HG02571 (cell line): Measurements from ENCODE around the gene ALAS1.

ENCODE experiments used
- ATAC-seq: cut with Tn5 transposase; IDR thresholded peaks from one replicate; pipeline ENCODE4 v1.9.1; 2021; ENCODE audit warnings: mild to moderate bottlenecking, moderate library complexity; ENCODE audit not compliant: unreplicated experiment

Gene ALAS1

DNA sequence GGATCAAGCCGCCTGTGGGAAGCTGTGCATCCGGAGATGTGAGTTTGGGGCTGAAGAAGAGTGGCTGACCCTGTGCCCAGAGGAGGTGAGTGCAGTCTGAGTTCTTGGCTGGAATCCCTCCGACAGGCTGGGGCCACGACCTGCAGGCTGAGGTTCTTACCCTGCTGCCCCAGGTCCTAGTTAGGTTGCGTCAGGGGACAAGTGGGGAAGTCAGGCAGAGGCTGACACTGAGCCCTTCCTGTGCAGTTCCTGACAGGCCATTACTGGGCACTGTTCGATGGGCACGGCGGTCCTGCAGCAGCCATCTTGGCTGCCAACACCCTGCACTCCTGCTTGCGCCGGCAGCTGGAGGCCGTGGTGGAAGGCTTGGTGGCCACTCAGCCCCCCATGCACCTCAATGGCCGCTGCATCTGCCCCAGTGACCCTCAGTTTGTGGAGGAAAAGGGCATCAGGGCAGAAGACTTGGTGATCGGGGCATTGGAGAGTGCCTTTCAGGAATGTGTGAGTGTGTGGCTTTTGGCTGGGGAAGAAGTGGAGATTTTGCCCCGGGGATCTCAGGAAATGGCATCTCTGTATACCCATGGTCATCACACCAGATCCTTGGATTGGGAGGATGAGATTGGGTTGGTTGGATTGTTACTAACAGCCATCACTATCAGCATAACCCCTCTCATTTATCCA is 48.9 kb downstream of the ALAS1 start:
- no peak for ATAC-seq

DNA sequence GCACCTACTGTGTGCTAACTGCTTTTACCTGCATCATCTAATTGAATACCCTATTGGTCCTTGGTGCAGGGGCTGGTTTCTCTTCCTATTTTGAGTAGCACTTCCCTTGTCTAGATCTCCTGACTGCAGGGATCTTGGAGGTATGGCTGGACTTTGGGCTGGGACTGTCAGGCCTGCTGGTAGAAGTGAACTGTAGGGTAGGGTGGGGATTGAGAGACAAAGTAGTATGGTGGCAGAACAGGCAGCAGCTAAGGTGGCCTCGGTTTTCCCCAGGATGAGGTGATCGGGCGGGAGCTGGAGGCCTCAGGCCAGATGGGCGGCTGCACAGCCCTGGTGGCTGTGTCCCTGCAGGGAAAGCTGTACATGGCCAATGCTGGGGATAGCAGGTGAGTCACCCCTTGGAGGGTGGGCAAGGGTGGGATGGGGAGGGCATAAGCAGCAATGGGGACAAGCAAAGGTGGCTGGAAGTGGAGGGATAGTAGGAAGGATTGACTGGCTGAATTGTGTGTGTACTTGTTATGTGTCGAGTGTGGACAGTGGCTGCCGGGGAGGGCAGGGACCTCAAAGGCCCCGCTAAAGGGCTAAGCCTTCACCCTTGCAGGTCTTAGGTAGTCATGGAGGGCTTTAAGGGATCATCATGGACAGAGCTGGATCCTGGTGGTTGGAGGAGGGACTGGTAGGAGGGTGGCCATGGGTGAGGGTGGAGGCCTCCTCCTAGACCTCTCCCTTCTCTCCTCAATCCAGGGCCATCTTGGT is 49.6 kb downstream of the ALAS1 start:
- ATAC-seq = no peak

DNA sequence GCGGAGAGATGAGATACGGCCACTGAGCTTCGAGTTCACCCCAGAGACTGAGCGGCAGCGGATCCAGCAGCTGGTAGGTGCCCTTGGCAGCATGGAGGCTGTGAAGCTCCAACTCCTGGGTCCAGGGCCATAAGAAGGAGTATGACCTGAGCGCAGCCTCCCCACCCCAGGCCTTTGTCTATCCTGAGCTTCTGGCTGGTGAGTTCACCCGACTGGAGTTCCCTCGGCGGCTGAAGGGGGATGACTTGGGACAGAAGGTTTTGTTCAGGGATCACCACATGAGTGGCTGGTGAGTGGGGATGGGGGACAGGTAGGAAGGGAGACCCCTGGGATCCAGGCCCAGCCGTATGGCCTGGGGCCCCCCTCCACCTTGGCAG is 50.2 kb downstream of the ALAS1 start:
- ATAC-seq = no peak

DNA sequence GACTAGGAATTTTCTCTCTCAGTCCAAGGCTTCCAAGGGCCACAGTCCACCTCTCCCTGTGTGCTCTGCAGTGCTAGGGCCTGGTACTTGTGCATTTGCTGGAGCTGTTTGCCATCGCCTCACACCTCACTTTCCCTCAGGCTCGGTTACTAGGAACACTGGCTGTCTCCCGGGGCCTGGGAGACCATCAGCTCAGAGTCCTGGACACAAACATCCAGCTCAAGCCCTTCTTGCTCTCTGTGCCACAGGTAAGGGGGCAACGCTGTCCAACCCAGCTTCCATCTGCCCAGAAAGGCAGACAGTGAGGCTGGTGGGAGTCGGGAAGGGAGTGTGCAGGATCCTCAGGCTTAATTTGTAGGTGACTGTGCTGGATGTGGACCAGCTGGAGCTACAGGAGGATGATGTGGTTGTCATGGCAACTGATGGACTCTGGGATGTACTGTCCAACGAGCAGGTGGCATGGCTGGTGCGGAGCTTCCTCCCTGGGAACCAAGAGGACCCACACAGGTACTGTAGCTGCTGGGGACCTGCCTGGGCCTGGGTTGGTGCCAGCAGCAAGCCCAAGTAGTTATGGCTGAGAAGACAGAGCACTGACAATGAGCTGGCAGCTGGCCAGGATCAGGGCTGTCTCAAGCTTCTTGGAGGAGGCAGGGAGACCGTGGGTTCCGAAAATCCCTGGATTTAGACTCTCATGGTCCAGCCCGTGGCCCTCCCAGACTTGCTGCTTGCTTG is 51.0 kb downstream of the ALAS1 start:
- no peak for ATAC-seq

DNA sequence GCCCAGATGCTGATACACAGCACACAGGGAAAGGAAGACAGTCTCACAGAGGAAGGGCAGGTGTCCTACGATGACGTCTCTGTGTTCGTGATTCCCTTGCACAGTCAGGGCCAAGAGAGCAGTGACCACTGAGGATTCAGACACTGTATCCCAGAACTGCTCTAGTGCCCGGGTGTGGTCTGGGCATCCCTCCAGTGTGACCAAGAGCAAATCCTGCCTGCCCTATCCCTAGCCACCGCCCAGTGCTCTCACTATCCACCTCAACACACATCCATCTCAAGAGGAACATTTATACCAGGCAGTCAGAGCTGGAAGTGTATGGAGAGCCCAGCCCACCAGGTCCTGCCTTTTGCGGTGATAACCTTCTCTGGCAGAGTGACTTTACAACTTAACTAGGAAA is 51.7 kb downstream of the ALAS1 start:
- ATAC-seq = no peak

DNA sequence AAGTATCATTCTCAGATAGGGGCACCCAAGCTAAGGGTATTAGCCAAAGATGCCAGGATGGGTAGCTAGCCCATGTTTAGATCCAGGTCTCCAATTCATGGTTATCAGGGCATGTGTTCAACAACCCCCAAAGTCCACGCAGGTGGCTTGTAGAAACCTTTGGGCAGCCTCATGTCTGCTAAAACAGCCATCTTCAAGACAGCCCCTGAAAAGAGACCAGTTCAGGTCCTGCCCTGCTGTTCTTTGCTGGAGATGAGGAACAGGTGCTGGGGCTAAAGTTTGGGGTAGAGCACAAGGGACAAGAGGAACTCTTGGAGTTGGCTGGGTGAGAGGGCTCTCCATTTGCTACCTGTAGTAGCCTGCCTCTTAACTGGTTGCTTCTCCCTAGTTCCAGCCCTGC is 52.2 kb downstream of the ALAS1 start:
- ATAC-seq = no peak

DNA sequence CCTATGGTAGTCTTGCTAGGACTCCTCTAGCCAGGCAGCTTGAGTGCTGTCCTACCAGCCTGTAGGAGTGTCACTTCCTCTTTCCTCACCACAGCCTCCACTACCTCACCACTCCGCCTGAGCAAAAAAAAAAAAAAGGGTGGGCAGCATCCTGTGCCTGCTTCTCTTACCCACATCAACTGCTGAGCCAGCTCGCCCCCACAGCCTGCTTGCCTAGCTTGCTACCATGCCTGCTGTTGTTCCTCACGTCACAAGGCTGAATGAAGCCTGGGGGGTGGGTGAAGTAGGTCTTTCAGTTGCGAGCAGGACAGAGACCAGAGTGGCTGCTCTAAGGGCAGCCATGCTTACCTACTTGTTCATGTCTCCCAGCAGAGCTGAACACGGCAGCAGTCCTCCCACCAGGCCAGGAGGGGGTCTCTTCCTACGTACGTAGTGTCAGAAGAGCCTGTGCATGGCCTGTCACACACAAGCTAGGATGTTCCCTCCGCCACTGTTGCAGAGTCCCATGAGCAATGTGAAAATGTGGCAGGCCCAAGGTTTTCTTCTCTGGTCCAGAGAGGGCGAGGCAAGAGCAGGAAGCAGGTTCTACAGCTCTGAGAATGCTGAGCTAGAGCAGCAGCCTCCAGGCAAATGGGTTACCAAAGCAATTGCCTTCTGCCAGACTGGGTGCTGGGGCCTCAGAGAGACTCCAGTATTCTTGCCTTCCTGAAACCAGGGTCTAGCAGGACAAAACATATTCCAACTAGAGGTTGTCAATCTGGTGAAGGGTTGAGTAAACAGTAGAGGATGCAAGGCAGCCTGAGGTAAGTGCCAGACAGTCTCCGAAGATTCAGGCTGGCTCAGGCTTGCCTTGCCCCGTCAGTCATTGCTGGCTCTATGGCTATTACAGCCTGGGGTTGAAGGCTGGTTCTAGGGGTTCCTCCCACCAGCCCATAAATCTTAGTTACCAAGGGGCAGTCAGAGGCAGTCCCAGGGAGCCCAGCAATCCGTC is 55.6 kb downstream of the ALAS1 start:
- peak; percentile 89 for ATAC-seq

DNA sequence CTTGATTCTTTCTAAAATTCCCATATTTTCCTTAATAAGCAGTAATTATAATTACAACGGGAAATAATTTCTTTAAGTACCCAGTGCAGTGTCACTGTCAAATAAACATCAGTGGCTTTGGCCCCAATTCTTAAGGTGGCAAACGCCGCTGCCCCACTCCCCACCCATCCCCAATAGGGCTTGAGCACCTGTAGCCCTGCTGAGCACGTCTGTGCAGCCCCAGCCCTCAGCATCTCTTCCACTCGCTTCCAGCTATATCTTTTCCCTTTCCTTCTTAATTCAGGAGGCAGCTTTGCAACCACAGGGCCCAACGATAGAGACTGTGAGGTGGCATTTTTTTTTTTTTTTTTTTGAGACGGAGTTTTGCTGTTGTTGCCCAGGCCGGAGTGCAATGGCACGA is 56.6 kb downstream of the ALAS1 start:
- ATAC-seq = no peak

DNA sequence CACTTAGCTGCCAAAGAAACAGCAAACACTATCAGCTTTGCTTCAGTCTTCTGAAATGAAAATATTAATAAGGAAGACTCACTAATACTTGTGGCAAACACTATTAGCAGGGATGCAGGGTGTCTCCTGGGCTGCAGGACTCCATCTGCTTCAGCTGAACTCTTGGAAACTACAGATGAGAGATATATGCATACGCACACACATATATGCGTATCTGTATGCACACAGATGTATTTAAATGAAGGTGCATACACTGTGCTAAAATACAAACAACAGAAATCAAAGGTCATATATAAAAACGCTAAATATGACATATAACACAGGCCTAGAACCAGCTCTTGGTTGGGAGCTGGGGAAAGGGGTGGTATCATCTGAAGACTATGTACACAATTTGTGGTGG is 58.2 kb downstream of the ALAS1 start:
- no peak for ATAC-seq

DNA sequence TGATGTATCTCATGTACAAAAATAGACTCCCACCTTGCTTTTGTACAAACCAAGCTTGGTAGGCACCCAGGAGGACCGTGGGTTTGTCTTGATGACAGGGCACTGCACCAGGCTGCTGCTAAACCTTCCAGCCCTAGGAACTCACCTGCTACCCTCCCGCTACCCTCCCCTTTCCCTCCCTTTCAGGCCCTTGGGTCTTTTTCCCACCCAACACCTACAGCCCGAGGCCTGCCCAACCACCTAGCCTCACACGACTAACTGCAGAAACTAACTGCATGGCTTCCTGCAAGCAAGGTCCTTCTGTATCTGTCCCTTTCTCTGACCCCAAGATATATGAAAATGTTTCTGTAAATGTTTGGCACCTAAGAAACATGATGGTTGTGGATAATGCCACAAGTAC is 58.7 kb downstream of the ALAS1 start:
- ATAC-seq = no peak

DNA sequence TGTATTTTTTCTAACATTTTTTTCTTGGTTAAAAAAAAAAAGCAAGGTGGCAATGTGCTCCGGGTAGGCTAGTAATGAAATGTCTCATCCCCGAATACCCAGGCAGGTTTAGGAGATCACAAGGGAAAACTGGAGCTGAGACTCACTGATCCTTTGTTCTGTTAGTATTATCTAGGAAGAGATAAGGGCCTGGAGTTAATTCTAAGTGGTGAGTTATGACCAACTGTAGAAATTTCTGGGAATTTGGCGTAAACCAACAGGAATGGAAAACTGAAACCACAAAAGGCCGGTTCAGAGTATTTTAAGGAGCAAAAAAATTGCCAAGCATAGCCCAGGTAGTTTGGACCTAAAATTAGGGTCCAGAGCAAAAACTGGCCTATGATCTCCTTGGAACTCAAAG is 60.0 kb downstream of the ALAS1 start:
- no peak for ATAC-seq

DNA sequence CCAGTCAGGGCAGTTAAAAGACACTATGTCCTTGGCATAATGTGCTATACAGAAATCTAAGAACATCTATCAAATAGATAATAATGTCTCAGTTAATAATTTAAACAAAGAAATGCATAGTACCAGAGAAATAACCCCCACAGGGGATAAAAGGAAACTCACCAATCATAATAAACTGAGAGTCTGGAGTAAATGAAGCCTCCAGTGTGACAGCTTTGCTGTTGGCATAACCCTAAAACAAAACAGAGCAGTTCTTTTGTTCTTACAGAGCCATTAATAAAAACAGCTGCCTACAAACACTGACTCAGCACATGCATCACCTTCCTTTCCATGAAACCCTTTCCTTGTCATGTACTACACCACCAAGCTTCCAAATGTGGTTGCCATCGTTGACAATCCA is 61.1 kb downstream of the ALAS1 start:
- ATAC-seq = no peak

DNA sequence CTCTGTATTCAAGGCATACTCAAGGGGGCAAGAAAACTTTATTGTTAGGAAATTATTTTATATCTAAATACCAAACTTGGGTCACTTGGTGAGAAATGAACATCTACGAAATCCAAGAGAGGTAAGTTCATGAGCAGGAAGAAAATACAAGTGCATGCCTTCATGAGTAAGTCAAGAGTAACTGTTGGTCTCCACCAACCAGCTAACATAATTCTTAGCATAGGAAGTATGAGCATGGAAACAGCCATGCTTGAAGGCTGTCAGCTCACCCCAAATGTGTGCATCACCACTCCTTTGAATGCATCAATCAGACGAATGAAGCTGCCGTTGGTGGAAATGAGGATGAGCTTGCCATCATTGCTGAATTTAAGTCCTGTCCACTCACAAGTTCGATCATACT is 61.5 kb downstream of the ALAS1 start:
- no peak for ATAC-seq

DNA sequence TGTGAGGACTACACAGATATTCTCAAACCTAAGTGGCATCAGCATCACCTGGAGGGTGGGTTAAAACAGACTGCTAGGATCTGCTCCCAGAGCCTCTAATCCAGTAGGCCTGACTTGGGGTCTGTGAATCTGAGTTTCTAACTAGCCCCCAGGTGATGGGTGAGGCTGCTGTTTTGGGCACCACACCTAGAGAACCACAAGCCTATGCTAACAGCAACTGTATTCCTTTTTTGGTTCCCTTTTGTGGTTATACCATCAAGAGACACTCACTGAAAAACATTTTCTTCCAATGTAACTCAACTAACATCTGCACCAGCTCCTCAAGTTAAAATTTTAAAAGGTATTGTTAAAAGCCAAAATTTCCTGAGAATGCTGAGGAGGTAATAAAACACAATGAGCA is 64.5 kb downstream of the ALAS1 start:
- ATAC-seq = no peak
